HG03280 (cell line): ENCODE results near the gene STAC3.

Experiments used
- ATAC-seq: cut with Tn5 transposase; IDR thresholded peaks from one replicate; pipeline ENCODE4 v1.9.1; 2021; ENCODE audit warnings: mild to moderate bottlenecking, moderate library complexity; ENCODE audit not compliant: unreplicated experiment

STAC3 gene

GRCh38 chr12:57195611-57196371, 55.2 kb downstream of the STAC3 start:
- no peak for ATAC-seq

GRCh38 chr12:57195186-57195585, 55.8 kb downstream of the STAC3 start:
- no peak for ATAC-seq

- no peak for ATAC-seq
Measured at GRCh38 chr12:57194253-57194652, 56.7 kb downstream of the STAC3 start.

GRCh38 chr12:57193706-57194245, 57.2 kb downstream of the STAC3 start:
- ATAC-seq = no peak
